Effector memory CD8-positive, alpha-beta T cell (primary cell): ENCODE results near the gene GPC5.

ENCODE experiments used
- ATAC-seq: fragments of 150-1000 bp; cut with Tn5 transposase; replicated peaks from 2 replicates; pipeline ENCODE4 v1.10.0; 2021; ENCODE audit warnings: mild to moderate bottlenecking, moderate library complexity
- DNase-seq, 3 experiments: peaks; one replicate each; pipeline ENCODE4 v3.0.0; 2021
- H3K27ac Mint-ChIP-seq, 2 donors: one replicate each; pipeline ENCODE4 v1.8.0; 2022; ENCODE audit warnings: mild to moderate bottlenecking in 2 of 2, mixed read lengths in 2 of 2, moderate library complexity in 2 of 2
- H3K27me3 Mint-ChIP-seq, 2 donors: one replicate each; pipeline ENCODE4 v1.8.0; 2022; ENCODE audit warnings: mixed read lengths in 2 of 2
- H3K36me3 Mint-ChIP-seq: one replicate; pipeline ENCODE4 v1.8.0; 2022; ENCODE audit warnings: mild to moderate bottlenecking, moderate library complexity, mixed read lengths; ENCODE audit not compliant: insufficient read depth
- H3K4me1 Mint-ChIP-seq, 2 donors: one replicate each; pipeline ENCODE4 v1.8.0; 2022; ENCODE audit warnings: low read depth in 2 of 2, mixed read lengths in 2 of 2
- H3K4me3 Mint-ChIP-seq, 2 donors: one replicate each; pipeline ENCODE4 v1.8.0; 2022; ENCODE audit warnings: mild to moderate bottlenecking in 2 of 2, mixed read lengths in 2 of 2, moderate library complexity in 2 of 2
- H3K9me3 Mint-ChIP-seq, 2 donors: one replicate each; pipeline ENCODE4 v1.8.0; 2022; ENCODE audit warnings: mixed read lengths in 2 of 2

Gene GPC5

DNA sequence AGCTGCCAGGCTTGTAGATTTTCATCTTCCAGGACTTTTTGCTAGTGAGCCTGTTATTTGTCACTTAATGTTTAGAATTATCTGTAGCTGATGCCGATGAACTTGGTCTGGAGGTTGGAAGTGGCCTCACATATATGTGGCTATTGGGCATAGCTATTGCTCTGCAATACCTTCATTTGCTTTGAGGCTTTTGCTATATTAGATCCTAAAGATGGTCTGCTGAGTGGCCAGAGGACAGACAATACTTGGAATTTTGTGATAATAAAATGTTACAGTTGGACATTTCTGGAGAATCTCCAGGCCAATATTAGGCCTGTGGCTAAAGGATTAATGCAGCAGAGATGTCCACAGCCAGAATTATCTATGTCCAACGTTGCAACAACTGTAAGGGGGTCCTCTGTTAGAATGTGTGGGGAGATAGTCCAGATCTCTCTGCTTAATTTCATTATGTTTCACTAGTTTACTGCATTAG lies 222.3 kb downstream of the GPC5 start:
- no peak for ATAC-seq
- no peak overlapping the region for H3K4me3 Mint-ChIP-seq
- no peak for DNase-seq
- no peaks in the 10 kb centered on the region for H3K36me3 Mint-ChIP-seq
- H3K4me1 Mint-ChIP-seq: no peaks in the 10 kb centered on the region
- H3K27me3 Mint-ChIP-seq: no peaks in the 10 kb centered on the region
- H3K27ac Mint-ChIP-seq: no peak overlapping the region
- peaks cover 5 to 7% of the 10 kb centered on the region in 2 donors for H3K9me3 Mint-ChIP-seq

DNA sequence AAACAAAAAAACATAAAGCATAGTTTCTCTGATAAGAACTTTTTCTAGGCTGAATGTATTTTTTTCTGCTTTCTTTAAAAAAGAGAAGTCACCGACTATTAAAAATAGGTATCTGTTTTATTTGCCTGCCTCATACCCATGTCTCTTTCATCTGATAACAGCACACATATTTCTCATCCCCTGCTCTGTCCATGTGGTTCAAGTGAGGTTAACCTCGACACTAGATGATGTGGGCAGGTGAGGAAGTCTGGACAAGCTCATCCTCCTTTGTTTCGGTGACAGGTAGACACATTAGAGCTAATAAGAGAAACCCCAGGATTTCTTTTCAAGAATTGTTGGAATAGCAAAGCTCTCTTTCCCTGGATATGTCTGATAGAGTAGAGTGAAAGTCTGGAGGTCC lies 222.7 kb downstream of the GPC5 start:
- peaks cover 5 to 7% of the 10 kb centered on the region in 2 donors for H3K9me3 Mint-ChIP-seq
- DNase-seq (no peak), ATAC-seq (no peak)
- no peaks in the 10 kb centered on the region for H3K36me3 Mint-ChIP-seq
- H3K4me3 Mint-ChIP-seq: no peak overlapping the region
- H3K27ac Mint-ChIP-seq: no peak overlapping the region
- H3K27me3 Mint-ChIP-seq: no peaks in the 10 kb centered on the region
- no peaks in the 10 kb centered on the region for H3K4me1 Mint-ChIP-seq

DNA sequence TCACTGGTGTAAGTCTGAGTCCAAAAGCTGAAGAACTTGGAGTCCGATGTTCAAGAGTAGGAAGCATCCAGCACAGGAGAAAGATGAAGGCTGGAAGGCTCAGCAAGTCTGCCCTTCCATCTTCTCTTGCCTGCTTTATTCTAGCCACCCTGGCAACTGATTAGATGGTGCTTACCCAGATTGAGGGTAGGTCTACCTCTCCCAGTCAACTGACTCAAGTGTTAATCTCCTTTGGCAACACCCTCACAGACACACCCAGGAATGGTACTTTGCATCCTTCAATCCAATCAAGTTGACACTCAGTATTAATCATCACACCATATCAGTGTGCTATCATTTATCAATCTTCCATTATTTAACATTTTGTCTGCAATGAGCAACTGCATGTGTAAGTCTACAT lies 223.5 kb downstream of the GPC5 start:
- H3K27ac Mint-ChIP-seq: no peak overlapping the region
- no peak overlapping the region for H3K4me3 Mint-ChIP-seq
- no peak for ATAC-seq
- no peak for DNase-seq
- H3K27me3 Mint-ChIP-seq: no peaks in the 10 kb centered on the region
- no peaks in the 10 kb centered on the region for H3K36me3 Mint-ChIP-seq
- H3K9me3 Mint-ChIP-seq: peaks cover 5 to 7% of the 10 kb centered on the region in 2 donors
- no peaks in the 10 kb centered on the region for H3K4me1 Mint-ChIP-seq

DNA sequence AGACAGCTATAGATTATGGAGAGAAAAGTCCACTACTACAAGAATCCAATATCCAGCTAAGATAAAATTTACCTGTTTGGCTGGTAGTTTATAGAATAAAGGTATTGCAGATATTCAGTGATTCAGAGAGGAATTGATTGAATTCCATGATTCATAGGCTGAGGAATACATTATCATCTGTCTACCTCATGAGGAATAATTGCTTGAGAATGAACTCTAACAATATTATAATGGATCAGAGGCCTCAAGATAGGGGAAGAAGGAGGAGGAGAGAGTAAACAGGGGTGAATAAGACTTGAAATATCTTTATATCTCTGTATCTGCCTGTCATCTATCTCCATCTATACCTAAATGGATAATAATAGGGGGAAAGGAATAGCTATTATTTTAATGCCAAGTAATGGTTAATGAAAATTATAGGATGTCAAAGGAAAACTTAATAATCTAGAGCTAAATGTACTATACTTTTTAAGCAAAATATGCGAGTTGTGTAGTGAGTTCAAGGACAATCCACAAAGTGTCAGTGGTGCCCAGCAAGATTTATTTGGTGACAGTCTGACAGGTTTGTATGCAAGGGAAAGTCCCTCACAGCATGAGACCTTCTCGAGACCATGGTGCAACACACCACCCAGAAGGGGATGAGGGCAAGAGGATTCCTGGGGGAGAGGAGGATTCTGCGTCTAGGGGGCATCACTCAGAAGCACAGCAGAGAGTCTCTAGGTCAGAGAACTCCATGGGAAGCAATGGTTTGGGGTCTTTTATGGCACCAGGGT lies 224.5 kb downstream of the GPC5 start:
- Mint-ChIP-seq H3K4me1 (no peaks in the 10 kb centered on the region), H3K9me3 (peaks cover 5 to 7% of the 10 kb centered on the region in 2 donors), H3K4me3 (no peak overlapping the region), H3K36me3 (no peaks in the 10 kb centered on the region), H3K27me3 (no peaks in the 10 kb centered on the region), H3K27ac (no peak overlapping the region)
- DNase-seq: no peak
- no peak for ATAC-seq

DNA sequence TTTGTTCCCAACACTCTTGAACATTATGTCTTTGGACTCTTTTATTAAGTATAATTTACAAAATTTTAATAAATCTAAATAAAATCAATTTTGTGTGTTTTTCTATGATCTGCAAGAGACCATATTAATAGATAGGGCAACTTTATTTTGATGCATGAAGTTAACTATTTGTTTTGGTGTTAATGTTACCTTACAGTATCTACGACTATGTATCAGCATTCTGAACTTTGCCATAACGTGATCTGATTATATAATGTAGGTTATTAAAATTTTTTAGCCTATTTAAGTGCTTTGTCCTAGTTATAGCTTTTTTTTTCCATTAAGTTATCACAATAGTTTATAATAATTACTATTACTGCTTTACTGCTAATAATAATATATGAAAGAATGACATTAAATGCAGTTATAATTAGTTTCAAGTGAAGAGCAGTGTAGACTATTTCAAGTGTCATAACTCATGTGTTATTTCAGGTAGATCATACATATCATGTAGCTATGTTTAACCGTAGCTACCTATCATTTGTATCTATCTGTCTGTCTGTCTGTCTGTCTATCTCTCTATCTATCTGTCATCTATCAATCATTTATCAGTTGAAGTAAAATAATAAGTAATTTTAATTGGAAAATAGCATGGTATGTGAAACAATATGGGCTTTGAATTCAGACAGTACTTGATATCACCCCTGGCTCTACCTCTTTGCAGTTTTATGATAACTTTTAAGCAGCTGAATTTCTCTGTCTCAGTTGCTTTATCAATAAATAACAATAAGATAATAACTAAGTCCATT lies 229.7 kb downstream of the GPC5 start:
- no peak overlapping the region for H3K4me3 Mint-ChIP-seq
- DNase-seq (no peak), ATAC-seq (no peak)
- H3K4me1 Mint-ChIP-seq: no peaks in the 10 kb centered on the region
- no peak overlapping the region for H3K27ac Mint-ChIP-seq
- no peaks in the 10 kb centered on the region for H3K36me3 Mint-ChIP-seq
- H3K9me3 Mint-ChIP-seq: no peaks in the 10 kb centered on the region
- no peaks in the 10 kb centered on the region for H3K27me3 Mint-ChIP-seq

GRCh38 chr13:91630946-91631345 lies 232.5 kb downstream of the GPC5 start:
- H3K36me3 Mint-ChIP-seq: no peaks in the 10 kb centered on the region
- H3K27ac Mint-ChIP-seq: no peak overlapping the region
- H3K4me3 Mint-ChIP-seq: no peak overlapping the region
- DNase-seq (no peak), ATAC-seq (no peak)
- no peaks in the 10 kb centered on the region for H3K9me3 Mint-ChIP-seq
- no peaks in the 10 kb centered on the region for H3K27me3 Mint-ChIP-seq
- no peaks in the 10 kb centered on the region for H3K4me1 Mint-ChIP-seq

DNA sequence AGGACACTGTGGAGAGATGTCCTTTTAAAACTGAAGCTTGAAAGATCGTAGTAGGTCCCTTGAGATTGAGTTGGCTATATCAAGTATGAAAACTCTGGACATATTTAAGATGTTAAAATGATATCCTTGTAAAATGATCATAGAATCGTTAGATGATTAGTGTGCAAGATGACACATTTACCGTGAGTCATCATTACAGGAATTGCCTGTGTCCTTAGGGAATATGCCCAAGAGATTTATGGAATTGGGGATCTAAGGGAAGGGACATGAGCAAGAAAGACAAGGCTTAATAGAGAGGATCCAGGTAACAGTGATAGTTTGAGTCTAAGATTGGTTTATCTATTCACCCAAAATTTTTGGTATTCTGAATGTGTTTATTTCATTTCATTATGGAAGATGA lies 233.7 kb downstream of the GPC5 start:
- no peak overlapping the region for H3K27ac Mint-ChIP-seq
- DNase-seq: no peak
- peaks cover 0 to under 1% of the 10 kb centered on the region in 2 donors for H3K9me3 Mint-ChIP-seq
- no peaks in the 10 kb centered on the region for H3K27me3 Mint-ChIP-seq
- no peak overlapping the region for H3K4me3 Mint-ChIP-seq
- H3K36me3 Mint-ChIP-seq: no peaks in the 10 kb centered on the region
- no peaks in the 10 kb centered on the region for H3K4me1 Mint-ChIP-seq
- ATAC-seq: no peak

DNA sequence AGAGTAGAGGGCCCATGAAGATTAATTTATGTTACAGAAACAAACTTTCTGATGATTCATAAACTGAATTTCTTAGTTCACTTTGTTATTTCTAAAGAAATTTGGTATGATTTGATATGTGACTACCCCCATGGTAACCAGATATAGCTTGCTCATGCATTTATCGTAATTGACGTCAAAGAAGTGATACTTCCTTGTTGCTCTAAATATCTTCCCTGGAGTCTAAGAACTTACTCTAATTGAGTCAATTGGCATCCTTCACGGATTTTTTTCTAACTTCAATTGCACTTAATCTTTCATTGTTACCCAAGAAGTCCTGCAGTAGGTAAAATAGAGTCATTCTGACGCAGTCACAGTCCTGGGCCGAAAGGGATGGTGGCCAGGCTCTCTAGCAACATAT lies 240.9 kb downstream of the GPC5 start:
- Mint-ChIP-seq H3K4me1 (no peaks in the 10 kb centered on the region), H3K36me3 (no peaks in the 10 kb centered on the region), H3K27me3 (no peaks in the 10 kb centered on the region), H3K27ac (no peak overlapping the region), H3K9me3 (peaks cover 5 to 7% of the 10 kb centered on the region in 2 donors), H3K4me3 (no peak overlapping the region)
- no peak for ATAC-seq
- DNase-seq: no peak

GRCh38 chr13:91643394-91643793 lies 245.0 kb downstream of the GPC5 start:
- ATAC-seq: no peak
- peaks cover 0 to 2% of the 10 kb centered on the region in 2 donors for H3K9me3 Mint-ChIP-seq
- H3K4me1 Mint-ChIP-seq: no peaks in the 10 kb centered on the region
- H3K27ac Mint-ChIP-seq: no peak overlapping the region
- no peaks in the 10 kb centered on the region for H3K27me3 Mint-ChIP-seq
- H3K4me3 Mint-ChIP-seq: no peak overlapping the region
- H3K36me3 Mint-ChIP-seq: no peaks in the 10 kb centered on the region
- no peak for DNase-seq

DNA sequence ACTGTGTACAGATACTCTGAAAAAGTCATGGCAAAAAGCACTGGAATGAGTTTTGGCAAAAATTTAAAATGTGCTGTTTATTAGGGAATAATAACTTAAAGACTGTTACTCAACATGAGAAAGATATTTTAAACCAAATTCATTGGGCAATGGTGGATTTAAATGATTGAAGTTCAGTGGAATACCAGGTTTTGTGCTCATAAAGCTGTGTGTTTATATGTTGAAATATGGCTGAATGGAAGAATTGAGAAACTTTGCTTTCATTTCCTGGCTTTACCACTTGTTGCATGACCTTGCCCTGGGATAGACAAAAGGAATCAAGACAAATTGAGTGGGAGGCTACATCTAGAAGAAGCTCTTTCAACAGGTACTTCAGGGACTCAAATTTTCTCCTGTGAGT lies 246.4 kb downstream of the GPC5 start:
- no peaks in the 10 kb centered on the region for H3K4me1 Mint-ChIP-seq
- H3K27ac Mint-ChIP-seq: no peak overlapping the region
- H3K27me3 Mint-ChIP-seq: no peaks in the 10 kb centered on the region
- no peak for ATAC-seq
- peaks cover 0 to 2% of the 10 kb centered on the region in 2 donors for H3K9me3 Mint-ChIP-seq
- no peak for DNase-seq
- H3K4me3 Mint-ChIP-seq: no peak overlapping the region
- H3K36me3 Mint-ChIP-seq: no peaks in the 10 kb centered on the region

GRCh38 chr13:91647361-91647990 lies 249.1 kb downstream of the GPC5 start:
- H3K9me3 Mint-ChIP-seq: peaks cover 0 to 3% of the 10 kb centered on the region in 2 donors
- H3K4me3 Mint-ChIP-seq: no peak overlapping the region
- no peak for DNase-seq
- no peak for ATAC-seq
- H3K4me1 Mint-ChIP-seq: no peaks in the 10 kb centered on the region
- no peak overlapping the region for H3K27ac Mint-ChIP-seq
- no peaks in the 10 kb centered on the region for H3K36me3 Mint-ChIP-seq
- H3K27me3 Mint-ChIP-seq: no peaks in the 10 kb centered on the region

GRCh38 chr13:91648012-91648411 lies 249.6 kb downstream of the GPC5 start:
- H3K36me3 Mint-ChIP-seq: no peaks in the 10 kb centered on the region
- H3K4me3 Mint-ChIP-seq: no peak overlapping the region
- H3K27me3 Mint-ChIP-seq: no peaks in the 10 kb centered on the region
- H3K27ac Mint-ChIP-seq: no peak overlapping the region
- ATAC-seq (no peak), DNase-seq (no peak)
- no peaks in the 10 kb centered on the region for H3K4me1 Mint-ChIP-seq
- H3K9me3 Mint-ChIP-seq: peaks cover 0 to 3% of the 10 kb centered on the region in 2 donors

GRCh38 chr13:91649456-91649855 lies 251.0 kb downstream of the GPC5 start:
- Mint-ChIP-seq H3K27me3 (no peaks in the 10 kb centered on the region), H3K27ac (no peak overlapping the region), H3K4me3 (no peak overlapping the region), H3K9me3 (peaks cover 0 to 6% of the 10 kb centered on the region in 2 donors), H3K36me3 (no peaks in the 10 kb centered on the region), H3K4me1 (no peaks in the 10 kb centered on the region)
- DNase-seq (no peak), ATAC-seq (no peak)
